GM18868 (cell line): ENCODE data around the gene C1orf74.
"Not testable (repeated sequence)": the region's sequence is repeated elsewhere in the genome, so short reads cannot be mapped to it uniquely, and the experiment has no call there.

ENCODE experiments used
- ATAC-seq: cut with Tn5 transposase; IDR thresholded peaks from one replicate; pipeline ENCODE4 v1.9.1; 2021; ENCODE audit warnings: mild to moderate bottlenecking, moderate library complexity; ENCODE audit not compliant: unreplicated experiment

The C1orf74 gene

GRCh38 chr1:209805875-209806760, 21.8 kb upstream of the C1orf74 start, which contains the start of gene IRF6:
Gene IRF6, minus strand, starts transcription at chr1:209806142. Its CDS starts 4,729 bp downstream, at chr1:209801413.
- peak; percentile 95 for ATAC-seq

- ATAC-seq: no peak
Observed at GRCh38 chr1:209805341-209805781, 21.0 kb upstream of the C1orf74 start.

- ATAC-seq: no peak
Observed at GRCh38 chr1:209803568-209803967, 19.2 kb upstream of the C1orf74 start.

DNA sequence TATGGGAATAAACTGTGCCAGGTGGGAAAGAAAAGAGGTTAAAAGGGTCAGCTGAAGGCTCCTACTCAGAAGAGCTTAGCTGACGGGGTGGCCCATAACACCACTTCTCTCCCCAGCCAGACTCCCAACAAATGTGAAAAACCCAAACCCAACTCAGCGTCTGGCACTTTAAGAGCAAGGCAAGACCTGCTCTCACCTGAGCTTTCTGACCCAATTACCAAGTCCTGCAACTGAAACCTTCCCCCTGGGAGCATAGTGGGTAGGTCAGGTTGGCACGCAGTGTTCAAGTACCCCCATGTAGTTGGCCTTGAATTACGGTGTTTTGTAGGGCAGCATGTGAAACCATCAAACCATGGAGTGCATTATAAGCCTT, 18.4 kb upstream of the C1orf74 start:
- no peak for ATAC-seq

- ATAC-seq: no peak
Observed at GRCh38 chr1:209802117-209802779, 17.9 kb upstream of the C1orf74 start.

- no peak for ATAC-seq
Observed at GRCh38 chr1:209800984-209801834, 16.9 kb upstream of the C1orf74 start.

DNA sequence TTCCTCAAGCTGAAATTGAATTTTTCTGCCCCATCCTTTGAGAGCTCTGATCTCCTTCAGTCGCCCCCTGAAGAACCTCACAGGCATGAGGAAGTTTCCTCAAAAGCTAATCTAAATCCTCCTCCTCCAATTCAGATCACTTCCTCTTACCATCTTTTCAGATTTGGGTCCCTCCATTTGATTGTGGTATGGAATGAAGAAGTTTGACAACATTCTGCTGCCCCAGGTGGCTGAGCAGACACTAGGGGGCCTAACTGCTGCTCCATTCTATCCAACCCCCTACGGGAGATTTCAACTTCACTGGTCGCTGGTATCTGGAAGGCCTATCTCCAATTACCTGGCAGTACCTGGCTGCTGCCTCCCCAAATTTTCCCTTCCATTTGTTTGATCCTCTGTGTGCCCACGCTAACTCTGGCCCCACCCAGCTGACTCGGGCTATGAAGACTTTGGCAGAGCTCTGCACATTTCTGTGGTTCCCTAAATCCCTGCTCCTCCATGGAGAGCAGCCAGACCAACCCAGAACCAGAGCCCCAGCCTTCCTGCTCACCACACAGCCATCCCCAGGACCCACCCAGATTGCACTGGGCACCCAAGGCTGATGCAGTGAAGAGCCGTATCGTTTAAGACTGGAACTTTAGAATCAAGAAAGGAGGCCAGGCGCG, 13.8 kb upstream of the C1orf74 start:
- ATAC-seq: no peak

- ATAC-seq: not testable (repeated sequence)
Observed at GRCh38 chr1:209793711-209794110, 9.4 kb upstream of the C1orf74 start.

GRCh38 chr1:209791920-209792319, 7.6 kb upstream of the C1orf74 start:
- ATAC-seq: no peak

- ATAC-seq: no peak
Observed at GRCh38 chr1:209790286-209791193, 6.2 kb upstream of the C1orf74 start.

DNA sequence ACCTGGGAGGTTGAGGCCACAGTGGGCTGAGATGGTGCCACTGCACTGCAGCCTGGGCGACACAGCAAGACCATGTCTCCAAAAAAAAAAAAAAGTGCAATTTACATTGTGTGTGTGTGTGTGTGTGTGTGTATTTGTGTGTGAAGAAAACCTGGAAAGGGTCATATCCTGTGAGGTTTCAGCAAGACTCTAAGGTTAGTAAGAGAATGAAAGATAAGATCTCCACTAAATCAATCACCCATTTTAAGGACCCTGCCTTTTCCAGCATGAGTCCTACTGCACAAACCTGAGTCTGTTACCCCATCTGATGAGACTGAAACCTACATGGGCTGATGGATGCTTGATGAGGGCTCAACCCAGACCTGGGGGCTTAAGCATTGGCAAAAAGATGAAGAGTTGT, 4.9 kb upstream of the C1orf74 start:
- ATAC-seq: no peak

DNA sequence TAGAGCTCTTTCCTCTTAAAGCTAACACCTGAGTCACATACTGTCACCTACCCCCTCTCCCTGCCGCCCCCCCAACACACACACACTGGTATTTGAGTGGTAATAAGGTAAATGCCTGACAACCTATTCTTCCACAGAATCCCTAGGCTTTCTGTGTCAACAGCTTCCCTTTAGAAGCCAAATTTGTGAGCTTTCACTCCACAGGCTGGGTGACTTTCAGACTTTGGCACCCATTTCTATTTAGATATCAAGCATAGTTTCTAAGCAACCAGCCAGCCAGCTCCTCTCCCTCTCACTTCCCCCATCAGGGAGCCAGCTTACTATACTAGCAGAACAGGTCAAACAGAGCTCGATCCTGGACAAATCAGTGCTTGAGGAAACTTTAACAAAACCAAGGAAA, 3.2 kb upstream of the C1orf74 start:
- no peak for ATAC-seq

DNA sequence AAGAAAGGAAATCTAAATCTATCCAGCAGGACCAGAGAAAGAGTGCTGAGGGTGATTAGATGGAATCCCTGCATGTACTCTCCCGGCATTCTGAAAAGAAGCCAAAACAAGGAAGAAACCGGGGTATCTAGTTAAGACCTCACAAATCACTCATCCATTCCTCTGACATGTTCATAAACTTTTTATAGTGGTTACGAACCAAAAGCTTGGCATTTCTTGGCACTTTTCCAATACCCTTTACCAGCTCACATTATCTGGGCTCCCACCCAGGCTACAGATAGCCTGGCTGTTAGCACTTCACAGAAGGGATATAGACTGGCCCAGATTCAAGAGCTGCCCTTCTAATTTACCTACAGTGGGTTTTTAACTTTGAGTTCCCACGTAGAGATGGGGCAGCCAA, 1.8 kb upstream of the C1orf74 start:
- ATAC-seq: no peak

GRCh38 chr1:209785592-209785991, 1.2 kb upstream of the C1orf74 start:
- no peak for ATAC-seq

- no peak for ATAC-seq
Observed at GRCh38 chr1:209783386-209783785, 973 bp downstream of the C1orf74 start.

DNA sequence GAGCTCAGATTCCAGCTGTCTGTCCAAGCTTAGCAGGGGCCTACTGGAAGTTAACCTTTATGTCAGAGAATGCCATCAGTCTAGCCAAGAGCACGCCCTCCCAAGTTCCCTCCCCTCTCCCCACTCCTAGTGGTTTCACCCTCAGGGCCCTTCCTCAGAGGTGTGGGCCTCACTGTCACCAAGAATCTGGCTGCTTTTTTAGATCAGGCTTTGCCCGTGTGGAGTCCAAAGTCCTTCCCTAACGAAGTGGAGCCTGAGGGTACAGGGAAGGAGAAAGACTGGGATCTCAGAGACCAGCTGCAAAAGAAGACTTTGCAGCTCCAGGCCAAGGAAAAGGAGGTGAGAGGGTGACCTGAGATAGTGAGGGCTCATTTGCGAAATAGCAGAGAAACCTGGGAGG, 4.1 kb downstream of the C1orf74 start:
- ATAC-seq: no peak

DNA sequence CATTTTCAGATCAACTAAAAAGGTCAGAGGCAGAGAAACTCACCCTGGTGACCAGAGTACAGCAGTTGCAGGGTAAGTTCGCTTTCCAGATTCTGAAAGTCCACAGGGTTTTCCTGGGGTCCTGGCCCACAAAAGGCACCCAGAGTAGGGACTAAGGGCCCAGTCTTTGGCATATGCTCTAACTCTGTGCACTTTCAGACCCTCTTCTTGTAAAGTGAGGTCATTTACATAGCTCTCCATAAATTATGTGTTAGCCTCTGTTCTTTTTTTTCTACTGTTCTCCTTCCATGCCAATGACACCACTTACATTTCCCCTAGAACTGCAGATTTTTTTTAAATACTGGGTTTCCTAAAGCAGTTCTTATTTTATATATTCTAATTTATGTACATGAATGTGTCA, 6.3 kb downstream of the C1orf74 start:
- no peak for ATAC-seq

GRCh38 chr1:209777587-209777986, 6.8 kb downstream of the C1orf74 start:
- ATAC-seq: no peak

- ATAC-seq: no peak
Observed at GRCh38 chr1:209775678-209776077, 8.7 kb downstream of the C1orf74 start.

GRCh38 chr1:209774592-209774991, 9.8 kb downstream of the C1orf74 start:
- ATAC-seq: peak; percentile 69
